Fibroblast of mammary gland (primary cell): Measurements from ENCODE around the gene SPON2.

Experiments used
- DNase-seq: peaks from one replicate; pipeline ENCODE4 v3.0.0-alpha.2; 2010; ENCODE audit warnings: low read depth
- H3K4me3 ChIP-seq: 2 replicates; pipeline ENCODE4 v1.5.1; 2011; ENCODE audit warnings: low read depth, mild to moderate bottlenecking, low read length, moderate library complexity; ENCODE audit not compliant: control insufficient read depth
- CTCF ChIP-seq: conservative IDR thresholded peaks from 2 replicates; pipeline ENCODE4 v1.5.1; 2011; ENCODE audit warnings: low read depth, low read length, inconsistent platforms; ENCODE audit not compliant: control insufficient read depth, insufficient read depth

The SPON2 gene

GRCh38 chr4:1164040-1164439 lies 8.3 kb downstream of the SPON2 start:
- no peak for DNase-seq
- no peak overlapping the region for H3K4me3 ChIP-seq
- TF ChIP-seq CTCF = no peak

GRCh38 chr4:1160351-1160750 lies 12.0 kb downstream of the SPON2 start:
- H3K4me3 ChIP-seq = no peak overlapping the region
- DNase-seq = no peak
- TF ChIP-seq CTCF = no peak

- no peak for TF ChIP-seq CTCF
Measured at GRCh38 chr4:1156069-1156468, 16.3 kb downstream of the SPON2 start.

GRCh38 chr4:1155314-1155713 lies 17.1 kb downstream of the SPON2 start:
- no peak for DNase-seq
- no peak for TF ChIP-seq CTCF
- H3K4me3 ChIP-seq = no peak overlapping the region

More at GRCh38 chr4:1156069-1156468, 16.3 kb downstream of the SPON2 start:
- H3K4me3 ChIP-seq = no peak overlapping the region
- DNase-seq = no peak

GRCh38 chr4:1154523-1155182 lies 17.7 kb downstream of the SPON2 start:
- TF ChIP-seq CTCF = no peak
- peak; percentile 82 for DNase-seq
- no peak overlapping the region for H3K4me3 ChIP-seq

GRCh38 chr4:1154126-1154522 lies 18.3 kb downstream of the SPON2 start:
- no peak for DNase-seq
- no peak for TF ChIP-seq CTCF
- no peak overlapping the region for H3K4me3 ChIP-seq

GRCh38 chr4:1153567-1154090 lies 18.8 kb downstream of the SPON2 start:
- H3K4me3 ChIP-seq = no peak overlapping the region
- DNase-seq = peak; percentile 39
- TF ChIP-seq CTCF = no peak
